NCI-H1092 (cell line): ENCODE data around the gene DDX28.

Experiments
- DNase-seq: peaks from one replicate; lab custom pipeline; 2025; lab: John Stamatoyannopoulos, UW

The DDX28 gene, protein sequence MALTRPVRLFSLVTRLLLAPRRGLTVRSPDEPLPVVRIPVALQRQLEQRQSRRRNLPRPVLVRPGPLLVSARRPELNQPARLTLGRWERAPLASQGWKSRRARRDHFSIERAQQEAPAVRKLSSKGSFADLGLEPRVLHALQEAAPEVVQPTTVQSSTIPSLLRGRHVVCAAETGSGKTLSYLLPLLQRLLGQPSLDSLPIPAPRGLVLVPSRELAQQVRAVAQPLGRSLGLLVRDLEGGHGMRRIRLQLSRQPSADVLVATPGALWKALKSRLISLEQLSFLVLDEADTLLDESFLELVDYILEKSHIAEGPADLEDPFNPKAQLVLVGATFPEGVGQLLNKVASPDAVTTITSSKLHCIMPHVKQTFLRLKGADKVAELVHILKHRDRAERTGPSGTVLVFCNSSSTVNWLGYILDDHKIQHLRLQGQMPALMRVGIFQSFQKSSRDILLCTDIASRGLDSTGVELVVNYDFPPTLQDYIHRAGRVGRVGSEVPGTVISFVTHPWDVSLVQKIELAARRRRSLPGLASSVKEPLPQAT

DNA sequence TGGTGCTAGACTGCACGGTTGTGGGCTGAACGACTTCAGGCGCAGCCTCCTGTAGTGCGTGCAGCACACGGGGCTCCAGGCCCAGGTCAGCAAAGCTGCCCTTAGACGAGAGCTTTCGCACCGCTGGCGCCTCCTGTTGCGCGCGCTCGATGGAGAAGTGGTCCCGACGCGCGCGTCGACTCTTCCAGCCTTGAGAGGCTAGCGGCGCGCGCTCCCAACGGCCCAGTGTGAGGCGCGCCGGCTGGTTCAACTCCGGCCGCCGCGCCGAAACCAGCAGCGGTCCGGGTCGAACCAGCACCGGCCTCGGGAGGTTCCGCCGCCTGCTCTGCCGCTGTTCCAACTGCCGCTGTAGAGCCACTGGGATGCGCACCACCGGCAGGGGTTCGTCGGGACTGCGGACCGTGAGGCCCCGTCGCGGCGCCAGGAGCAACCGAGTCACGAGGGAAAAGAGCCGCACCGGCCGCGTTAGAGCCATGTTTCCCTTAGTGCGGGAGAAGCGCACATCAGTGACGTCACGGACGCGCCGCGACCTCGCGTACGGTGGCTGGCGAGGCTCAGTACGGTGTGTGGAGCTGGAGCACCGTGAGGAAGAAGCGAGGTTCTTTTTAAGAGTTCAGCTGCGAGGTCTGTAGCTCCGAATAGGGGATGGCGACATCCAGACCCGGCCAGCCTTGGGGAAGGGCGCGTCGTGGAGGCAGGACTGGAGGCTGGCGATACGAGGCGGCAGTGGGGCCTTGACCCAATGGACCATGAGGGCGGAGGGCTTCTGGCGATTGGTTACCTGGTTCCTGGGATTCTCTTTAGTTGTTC is at the start of gene DDX28, which contains the start of gene DUS2:
Gene DDX28, minus strand, starts transcription at position 505 of the 810 bp plus-strand sequence. Its CDS starts 30 bp downstream, at position 475.
Gene DUS2, plus strand, starts transcription at position 557 of the 810 bp plus-strand sequence. CDS start 14,740 bp downstream, outside the sequence.
- DNase-seq, result peak; percentile 86

DNA sequence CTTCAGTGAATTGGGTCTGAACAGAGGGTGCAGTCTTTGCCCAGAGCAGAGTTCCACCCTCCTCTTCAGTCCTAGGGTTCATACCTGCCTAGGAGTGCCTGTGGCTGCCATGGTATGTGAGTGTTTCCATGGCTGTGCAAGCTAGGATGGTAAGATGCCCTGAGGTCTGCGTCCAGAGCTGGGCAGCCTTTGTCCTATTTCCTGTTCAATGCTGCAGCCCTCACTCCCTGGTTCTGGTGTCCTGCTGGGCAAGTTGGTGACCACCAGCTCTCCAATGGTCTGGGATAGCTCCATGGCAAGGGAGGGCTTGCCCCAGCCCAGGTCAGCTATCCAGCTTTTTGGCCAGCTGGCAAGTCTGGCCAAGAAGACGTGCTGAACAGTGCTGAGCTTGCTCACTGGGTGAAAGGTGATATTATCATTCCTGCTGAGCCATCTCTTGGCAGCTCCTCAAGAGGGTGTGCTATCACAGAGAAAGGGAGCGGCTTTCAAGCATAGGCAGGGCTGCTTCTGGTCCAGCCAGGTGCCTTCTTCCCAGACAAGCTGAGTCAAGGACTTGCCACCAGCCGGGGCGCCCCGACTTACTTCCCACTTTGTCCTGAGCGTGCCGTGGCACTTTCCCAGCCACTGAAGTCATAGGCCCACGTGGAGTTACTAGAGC is 49.1 kb upstream of the DDX28 start:
- no peak for DNase-seq

DNA sequence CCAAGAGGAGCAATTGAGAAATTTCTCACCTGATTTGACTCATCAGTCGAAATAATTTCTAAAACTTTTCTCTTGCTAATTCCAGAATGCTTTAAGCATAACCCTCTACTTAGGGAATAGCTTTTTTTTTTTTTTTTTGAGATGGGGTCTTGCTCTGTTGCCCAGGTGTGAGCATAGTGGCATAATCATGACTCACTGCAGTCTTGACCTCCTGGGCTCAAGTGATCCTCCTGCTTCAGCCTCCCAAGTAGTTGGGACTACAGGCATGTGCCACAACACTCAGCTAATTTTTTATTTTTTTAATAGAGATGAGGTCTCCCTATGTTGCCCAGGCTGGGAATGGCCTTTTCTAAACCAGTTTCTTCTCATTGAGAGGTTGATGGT is 48.5 kb upstream of the DDX28 start:
- DNase-seq, result no peak

DNA sequence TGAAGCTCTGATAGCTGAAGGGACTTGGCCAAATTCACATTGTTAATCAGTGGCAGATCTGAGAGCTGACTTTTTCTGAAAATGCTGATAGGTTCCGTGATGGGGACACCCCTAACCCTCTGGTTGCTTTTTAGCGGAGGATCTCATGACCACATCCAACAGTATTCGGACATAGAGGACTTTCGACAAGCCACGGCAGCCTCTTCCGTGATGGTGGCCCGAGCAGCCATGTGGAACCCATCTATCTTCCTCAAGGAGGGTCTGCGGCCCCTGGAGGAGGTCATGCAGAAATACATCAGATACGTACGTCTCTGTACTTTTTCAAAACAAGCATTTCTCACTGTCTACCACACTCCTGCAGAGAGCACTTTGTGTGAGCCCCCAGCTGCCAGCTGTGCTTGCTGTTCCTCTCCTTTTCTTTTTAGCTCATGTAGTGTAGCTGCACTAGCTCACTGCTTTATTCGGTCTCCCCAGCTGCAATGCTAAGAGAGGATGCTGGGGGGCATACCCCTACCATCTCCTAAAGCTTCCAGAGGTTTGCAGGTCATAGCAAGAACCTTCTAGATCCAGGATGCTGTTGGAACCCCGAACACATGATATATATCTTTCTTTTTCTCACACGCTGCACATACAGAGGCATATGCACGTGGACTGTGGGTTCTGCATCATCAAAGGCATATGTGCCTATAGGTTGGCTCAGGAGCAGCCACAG is 47.9 kb upstream of the DDX28 start:
- no peak for DNase-seq

DNA sequence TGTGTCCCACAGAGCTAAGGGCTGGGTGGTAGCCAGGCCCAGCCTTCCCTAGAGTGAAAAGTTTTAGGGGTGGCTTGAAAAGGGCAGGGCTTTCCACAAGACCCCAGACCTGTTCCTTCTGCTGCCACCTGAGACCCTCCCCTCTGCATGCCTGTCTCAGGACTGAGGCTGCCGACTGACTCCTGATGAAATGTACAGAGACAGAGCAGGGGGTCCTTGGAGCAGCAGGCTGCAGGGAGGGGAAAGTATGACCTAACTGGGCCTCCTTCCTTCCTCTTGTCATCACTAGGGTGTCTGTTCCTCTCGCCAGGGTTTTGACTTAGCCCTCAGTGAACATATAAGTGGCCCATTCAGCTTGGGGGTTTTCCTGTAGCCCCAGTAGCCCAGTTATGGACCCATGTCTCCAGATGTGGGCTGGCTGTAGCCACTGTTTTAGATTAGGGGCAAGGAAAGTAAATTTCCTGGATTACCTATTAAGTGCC is 47.3 kb upstream of the DDX28 start:
- no peak for DNase-seq

DNA sequence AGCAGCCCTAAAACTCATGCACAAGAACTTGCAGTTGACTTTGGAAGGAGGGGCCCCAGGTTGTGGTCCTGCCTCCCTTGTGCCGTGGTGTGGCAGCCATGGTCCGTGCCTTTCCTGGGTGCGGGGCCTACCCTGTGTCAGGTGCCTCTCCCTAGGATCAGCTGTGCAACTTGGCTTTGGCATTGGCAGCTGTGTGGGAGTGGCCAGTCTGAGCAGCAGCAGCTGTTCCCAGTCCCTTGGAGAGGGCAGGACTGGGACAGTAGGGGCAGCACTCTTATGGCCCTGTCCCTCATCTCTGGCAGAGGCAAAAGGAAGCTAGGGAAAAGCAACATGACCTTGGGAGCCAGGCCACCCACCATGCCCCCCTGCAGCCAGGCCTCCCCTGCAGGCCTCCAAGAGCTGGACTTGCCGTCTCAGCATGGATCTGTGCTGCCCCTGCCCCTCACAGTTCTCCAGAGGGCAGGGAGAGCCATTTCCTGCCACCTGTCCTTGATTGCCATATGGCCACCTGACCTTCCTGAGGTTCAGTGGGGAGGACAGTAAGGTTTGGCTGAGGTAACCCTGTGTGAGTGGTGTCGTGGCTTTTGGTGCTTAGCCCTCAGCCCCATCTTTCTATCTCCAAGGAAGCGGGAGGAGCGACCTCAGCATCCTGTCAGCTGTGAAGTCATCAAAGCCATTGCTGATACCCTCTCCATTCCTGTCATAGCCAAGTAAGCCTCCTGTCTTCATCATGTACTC is 46.6 kb upstream of the DDX28 start:
- DNase-seq, result peak; percentile 26

DNA sequence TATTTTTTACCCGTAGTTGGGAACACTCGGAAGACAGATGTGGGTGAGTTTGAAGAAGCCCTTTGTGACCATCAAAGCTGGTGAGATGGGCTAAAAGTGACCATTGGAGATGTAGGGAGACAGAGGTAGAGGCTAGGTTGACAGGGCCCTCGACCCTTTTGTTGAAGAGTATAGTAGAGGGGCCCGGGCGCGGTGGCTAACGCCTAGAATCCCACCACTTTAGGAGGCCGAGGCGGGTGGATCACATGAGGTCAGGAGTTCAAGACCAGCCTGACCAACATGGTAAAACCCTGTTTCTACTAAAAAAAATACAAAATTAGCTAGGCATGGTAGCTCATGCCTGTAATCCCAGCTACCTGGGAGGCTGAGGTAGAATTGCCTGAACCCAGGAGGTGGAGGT is 45.9 kb upstream of the DDX28 start:
- no peak for DNase-seq

DNA sequence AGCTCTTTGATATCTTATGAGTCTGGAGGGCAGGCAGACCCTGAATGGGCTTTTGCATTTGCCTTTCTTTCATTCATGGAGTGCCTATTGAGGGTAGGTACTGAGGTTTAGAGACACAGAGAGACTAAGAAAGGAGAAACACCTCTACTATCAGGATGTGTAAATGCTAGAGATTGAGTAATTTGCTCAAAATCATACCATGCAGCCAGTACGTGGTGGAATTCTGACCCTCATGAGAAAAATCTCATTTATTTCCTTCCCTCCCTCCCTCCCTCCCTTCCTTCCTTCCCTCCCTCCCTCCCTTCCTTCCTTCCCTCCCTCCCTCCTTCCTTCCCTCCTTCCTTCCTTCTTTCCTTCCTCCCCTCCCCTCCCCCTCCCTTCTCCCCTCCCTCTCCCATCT is 43.7 kb upstream of the DDX28 start:
- DNase-seq, result no peak

DNA sequence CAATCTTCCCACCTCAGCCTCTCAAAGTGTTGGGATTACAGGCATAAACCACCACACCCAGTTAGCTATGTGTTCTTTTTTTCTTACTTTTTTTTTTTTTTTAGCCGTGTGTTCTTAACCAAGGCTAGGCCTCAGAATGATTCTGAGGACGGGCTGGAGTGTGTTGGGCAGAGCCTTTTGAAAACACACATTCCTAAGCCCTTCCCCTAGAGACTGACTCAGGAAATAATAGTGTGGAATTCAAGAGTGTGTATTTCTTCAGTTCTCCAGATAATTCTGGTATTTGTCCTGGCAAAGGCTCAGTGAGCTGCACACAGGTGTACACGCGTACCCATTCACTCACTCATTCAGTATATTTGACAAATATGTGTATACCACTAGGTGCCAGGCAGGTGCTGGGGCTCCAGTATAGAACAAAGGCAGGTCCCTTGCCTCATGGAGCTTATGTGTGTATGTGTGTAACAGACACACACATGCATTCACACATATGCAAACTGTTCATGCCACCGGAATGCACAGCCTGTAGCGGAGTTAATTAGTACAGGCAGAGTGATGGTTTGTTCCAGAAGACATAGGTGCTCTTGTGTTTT is 42.8 kb upstream of the DDX28 start:
- DNase-seq, result no peak

DNA sequence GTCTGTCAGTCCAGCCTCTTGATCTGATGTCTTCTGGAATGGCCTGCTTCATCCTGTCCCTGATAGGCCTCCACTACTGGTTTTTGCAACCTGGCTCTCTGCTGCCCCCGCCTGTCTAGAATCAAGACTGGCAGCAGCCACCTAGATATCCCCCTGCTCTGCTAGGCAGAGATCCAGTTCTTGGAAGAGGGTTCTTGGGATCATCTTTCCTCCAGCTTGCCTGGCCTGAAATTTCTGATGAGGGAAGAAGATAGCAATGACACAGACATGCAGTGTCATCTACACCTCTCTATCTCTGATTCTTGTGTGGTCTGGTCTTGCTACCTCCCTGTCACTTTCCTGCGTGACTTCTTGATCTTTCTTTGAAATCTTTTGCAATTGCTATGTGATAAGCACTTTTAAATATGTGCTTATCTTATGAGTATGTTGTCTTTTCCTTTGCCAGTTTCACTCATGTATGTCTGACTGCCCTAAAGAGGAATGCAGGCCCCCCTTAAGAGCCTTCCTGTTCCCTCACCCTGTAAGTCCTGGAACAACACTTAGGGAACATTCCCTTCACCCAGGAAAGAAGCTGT is 41.8 kb upstream of the DDX28 start:
- DNase-seq, result no peak

DNA sequence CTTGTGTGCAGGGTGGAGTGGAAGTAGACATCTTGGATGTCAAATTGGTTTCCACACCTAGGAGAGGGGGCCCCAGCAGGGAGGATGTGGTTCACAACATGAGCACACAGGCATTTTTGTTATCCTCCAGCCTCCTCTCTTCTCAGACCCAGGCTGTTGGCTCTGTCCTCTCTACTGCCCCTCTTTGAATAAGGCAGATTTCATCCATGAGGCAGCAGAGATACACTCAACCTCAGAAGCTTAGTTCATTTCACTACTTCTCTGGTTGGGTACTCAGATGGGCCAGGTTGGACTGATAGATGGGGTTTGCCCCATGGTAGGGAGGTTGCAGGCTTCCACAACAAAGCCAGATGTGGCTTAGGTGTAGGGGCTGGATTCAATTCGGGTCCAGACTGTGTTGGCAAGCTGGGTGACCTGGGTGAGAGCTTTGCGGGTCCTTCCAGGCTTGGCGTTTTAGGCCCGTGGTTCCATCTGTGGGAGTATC is 39.9 kb upstream of the DDX28 start:
- no peak for DNase-seq

DNA sequence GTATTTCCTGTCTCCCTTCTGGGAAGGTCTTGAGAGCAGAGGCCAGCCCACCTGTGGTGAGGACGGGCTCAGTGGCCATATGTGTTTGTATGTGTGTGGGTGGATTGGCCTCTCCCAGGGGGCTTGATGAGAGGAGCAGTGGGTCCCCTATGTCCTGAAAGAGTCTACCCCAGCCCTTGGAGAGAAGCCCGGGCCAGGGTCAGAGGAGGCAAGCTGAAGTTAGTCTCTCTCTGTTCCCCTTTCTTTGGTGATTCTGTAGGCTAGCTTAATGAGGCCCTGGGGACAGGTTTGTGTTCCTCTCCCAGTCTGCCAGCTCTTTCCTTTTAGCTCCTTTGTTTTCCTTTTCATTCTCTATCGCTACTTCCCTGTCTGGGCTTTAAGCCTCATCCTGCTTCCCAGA is 38.4 kb upstream of the DDX28 start:
- DNase-seq, result no peak

DNA sequence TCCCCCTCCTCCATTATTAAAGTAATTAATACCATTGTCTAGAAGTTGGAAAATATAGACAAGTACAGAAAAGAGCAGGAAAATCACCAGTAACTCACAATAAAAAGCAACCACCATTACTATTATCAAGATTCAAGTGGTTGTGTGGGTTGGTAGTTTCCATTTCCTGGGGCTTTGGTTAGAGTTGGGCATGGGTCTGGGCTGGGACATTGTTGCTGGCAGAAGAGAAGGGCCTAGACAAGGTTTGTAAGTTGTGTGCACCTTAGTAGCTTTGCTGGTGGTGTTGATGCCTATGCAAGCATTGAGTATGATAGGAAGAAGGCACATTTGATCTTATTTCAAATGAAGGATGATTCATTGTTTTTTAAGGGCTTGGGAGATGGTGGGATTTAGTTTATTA is 36.8 kb upstream of the DDX28 start:
- no peak for DNase-seq

DNA sequence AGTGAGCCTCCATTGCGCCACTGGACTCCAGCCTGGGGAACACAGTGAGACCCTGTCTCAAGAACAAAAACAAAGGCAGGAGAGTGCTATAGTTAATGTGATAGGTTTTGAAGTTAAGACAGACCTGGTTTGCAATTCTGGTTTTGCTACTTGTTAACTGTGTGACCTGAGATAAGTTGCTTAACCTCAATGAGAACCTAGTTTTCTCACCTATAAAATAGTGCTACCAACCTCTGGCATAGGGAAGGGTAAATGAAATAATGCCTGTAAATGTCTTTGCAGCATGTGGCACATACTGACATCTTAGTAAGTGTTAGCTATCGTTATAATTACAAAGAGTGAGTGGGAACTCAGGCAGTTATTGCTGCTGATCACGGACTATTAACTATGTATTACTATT is 32.4 kb upstream of the DDX28 start:
- DNase-seq, result no peak

DNA sequence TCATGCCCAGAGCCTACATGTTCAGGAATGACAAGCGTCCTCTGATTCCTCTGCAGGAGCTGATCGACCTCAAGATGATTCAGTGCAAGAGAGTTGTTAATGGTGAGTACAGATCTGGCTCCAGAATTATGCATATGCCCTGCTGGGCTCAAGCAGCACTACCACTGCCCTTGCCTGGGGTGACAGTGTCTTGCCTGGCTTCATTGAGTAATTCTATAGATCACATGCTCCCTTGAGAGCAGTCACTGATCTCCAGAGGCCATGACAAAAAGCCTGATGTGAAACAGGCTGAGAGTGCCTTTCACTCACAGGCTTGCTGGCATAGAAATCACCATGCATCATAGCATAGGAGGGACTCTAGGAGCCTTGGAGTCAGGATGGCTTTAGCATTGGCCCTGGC is 26.4 kb upstream of the DDX28 start:
- DNase-seq, result no peak

DNA sequence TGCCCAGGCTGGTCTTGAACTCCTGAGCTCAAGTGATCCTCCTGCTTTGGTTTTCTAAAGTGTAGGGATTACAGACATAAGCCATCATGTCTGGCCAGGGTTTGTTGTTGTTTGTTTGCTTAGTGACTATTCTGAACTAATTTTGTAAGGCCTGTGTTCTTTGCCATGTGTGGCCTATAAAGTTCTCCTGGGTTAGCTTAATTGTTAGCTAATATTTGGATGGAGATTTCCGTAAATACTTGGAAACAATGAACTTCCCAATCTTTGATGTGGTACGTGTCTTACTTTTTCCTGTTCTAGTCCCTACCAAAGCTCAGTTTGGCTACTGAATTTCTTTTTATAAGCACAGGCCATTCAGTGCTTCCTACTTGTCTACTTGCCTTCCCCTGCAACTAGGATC is 25.0 kb upstream of the DDX28 start:
- no peak for DNase-seq

DNA sequence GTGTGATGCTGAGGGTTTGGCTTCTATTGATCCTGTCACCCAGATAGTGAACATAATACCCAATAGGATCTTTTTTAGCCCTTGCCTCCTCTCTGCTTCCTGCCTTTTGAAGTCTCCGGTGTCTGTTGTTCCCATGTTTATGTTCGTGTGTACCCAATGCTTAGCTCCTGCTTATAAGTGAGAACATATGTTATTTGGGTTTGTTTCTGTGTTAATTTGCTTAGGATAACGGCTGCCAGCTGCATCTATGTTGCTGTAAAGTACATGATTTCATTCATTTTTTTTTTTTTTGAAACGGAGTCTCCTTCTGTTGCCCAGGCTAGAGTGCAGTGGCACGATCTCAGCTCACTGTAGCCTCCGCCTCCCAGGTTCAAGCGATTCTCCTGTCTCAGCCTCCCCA is 23.1 kb upstream of the DDX28 start:
- DNase-seq, result no peak

DNA sequence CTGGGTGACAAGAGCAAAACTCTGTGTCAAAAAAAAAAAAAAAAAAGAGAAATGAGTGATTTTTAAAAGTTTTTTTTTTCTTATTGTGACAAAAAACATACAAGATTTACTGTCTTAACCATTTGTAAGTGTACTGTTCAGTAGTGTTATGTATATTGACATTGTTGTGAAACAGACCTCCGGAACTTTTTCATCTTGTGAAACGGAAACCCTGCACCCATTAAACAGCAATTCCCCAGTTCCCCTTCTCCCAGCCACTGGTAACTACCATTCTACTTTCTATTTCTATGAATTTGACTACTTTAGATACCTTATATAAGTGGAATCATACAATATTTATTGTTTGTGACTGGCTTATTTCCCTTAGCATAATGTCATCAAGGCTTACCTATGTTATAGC is 18.8 kb upstream of the DDX28 start:
- DNase-seq, result no peak

DNA sequence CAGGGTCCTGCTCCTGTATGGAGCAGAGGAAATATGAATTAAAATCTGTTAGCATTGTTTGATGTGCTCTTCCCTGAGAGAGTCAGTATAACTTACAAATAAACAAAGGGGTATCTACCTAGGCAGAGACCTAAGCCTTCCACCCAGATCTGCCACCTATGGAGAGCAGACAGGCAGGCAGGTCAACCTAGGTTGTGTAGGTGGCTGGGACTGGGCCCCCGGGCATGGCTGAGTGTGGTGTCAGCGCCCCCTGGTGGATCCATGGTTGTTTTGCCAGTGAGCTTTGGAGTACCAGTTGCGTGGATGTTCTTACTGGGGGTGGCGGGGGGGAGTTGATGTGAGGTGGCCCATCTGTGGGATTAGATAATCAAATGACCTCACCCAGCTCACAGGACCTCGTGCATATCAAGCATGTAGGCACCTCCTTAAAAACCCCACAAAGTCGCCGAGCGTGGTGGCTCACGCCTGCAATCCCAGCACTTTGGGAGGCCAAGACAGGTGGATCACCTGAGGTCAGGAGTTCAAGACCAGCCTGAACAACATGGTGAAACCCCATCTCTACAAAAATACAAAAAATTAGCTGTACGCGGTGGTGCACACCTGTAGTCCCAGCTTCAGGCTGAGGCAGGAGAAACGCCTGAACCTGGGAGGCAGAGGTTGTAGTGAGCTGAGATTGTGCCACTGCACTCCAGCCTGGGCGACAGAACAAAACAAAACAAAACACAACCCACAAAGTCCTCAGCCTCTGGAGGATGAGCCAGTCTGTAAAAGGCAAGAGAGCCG is 17.7 kb upstream of the DDX28 start:
- DNase-seq, result peak; percentile 43
